M059J (cell line): ENCODE results near the gene ZNRF3. TPM values are rescaled to one million over a fixed set of nuclear protein-coding genes. Genes with fewer than 3 reads are reported as not detected.
"Not testable (repeated sequence)": the region's sequence is repeated elsewhere in the genome, so short reads cannot be mapped to it uniquely, and the experiment has no call there.

ENCODE experiments used
- DNase-seq: peaks from one replicate; pipeline ENCODE4 v3.0.0-alpha.2; 2012; ENCODE audit warnings: low read depth
- total RNA-seq: library from RNA; depleted of rRNA; stranded (reverse); fragments of >200 nt; shearing (Covaris generic); gene quantifications from 2 replicates; pipeline ENCODE4 v1.2.3, GENCODE V29; 2014

ZNRF3 gene
- total RNA-seq, 1 experiment from 2014 or later: 5.1 TPM

DNA sequence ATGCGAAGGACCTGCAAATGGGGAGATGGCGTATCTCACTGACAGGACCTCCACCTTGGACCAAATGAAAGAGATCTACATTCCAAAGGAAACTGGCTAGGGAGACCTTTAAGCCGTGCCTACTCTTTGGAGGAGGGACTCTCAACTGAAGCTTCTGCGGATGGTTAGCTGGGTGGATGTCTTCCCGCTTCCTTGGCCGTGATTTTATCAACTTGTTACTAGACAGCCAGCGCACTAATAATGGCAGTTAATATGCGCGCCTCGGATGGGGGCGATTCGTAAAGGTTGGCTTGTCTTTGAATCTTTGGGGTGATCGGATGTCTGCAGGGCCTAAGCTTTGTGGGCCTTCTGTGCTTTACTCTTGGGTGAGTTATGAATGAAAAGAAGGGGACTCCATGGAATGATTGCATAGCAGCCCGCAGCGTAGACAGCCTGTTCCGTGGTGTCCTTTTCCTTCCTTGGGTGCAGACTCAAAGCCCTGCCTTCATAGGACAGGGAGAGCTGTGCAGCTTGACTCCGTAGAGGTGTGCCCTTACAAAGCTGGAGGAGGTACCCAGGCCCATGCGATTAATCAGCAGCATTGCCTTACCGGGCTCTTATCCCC lies 1.5 kb downstream of the ZNRF3 start:
- DNase-seq: no peak

- DNase-seq: no peak
These were observed 2.6 kb downstream of the ZNRF3 start for GRCh38 chr22:28885939-28886338.

DNA sequence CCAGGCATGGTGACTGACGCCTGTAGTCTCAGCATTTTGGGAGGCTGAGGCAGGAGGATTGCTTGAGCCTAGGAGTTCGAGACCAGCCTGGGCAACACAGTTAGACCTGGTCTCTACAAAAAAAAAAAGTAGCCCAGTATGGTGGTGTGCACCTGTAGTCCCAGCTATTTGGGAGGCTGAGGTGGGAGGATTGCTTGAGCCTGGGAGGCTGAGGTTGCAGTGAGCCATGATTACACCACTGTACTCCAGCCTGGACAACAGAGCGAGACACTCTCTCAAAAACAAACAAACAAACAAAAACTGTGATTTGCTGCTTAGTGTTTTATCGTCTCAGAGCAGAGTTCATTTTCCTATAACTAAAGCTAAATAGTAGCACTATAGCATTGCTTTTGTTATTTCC lies 3.3 kb downstream of the ZNRF3 start:
- DNase-seq: not testable (repeated sequence)

- no peak for DNase-seq
These were observed 4.5 kb downstream of the ZNRF3 start for GRCh38 chr22:28887725-28888459.

DNA sequence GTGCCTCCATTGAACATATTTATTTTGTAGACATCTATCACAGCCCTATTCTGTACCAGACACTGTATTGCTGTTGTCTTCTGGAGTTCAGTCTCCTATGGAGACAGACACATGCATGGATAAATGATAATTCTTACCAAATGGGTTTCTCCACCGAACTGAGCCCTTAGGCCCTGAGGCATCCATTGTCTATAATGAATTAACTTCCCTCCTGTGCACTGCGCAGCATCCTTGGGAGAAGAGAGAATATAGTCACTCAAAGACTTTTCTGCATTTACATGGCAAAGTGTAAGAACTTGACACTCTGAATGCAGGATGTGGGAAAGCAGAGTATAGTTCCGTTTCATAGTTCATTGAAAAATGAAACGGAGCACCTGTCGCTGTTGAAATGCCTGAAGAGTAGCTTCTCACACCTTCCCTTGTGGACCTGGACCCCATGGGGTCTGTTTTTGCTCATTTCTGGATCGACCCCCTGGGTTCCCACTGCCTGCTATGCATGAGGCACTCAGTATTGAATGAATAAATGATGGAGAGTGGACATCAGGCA lies 6.2 kb downstream of the ZNRF3 start:
- DNase-seq: no peak

- no peak for DNase-seq
These were observed 7.9 kb downstream of the ZNRF3 start for GRCh38 chr22:28891156-28891733.

GRCh38 chr22:28892175-28892731 lies 8.9 kb downstream of the ZNRF3 start:
- DNase-seq: no peak

DNA sequence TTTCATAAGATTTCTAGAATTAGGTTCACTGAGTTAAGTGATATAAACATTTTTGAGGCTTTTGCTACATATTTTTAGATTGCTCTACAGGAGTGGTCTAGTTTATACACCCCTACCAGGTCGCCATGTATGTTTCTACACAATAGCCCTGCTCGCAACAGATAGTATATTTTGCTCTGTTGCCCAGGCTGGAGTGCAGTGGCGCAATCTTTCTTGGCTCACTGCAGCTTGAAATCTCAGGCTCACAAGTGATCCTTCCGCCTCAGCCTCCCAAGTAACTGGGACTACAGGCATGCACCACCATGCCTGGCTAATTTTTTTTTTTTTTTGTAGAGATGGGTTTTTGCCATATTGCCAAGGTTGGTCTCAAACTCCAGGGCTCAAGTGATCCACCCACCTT lies 10.4 kb downstream of the ZNRF3 start:
- no peak for DNase-seq

- no peak for DNase-seq
These were observed 11.0 kb downstream of the ZNRF3 start for GRCh38 chr22:28894334-28894733.

DNA sequence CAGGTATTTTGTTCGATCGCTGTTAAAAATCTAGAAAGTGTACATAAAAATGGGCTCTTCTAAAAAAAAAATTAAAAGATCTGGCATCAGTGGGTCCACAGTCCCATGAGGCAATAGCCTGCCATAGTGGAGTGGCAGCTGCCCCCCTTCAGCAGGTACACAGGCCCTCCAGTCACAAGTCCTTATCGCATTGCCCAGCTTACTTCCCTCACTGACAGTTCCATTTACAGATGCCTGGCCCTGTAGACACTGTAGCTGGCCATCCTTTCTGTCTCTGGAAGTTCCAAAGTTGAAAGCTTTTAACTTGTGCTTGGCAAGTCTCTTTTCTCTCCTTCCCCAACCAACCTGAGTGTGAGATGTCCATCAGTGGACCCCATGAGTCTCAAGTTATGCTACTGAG lies 11.4 kb downstream of the ZNRF3 start:
- no peak for DNase-seq

DNA sequence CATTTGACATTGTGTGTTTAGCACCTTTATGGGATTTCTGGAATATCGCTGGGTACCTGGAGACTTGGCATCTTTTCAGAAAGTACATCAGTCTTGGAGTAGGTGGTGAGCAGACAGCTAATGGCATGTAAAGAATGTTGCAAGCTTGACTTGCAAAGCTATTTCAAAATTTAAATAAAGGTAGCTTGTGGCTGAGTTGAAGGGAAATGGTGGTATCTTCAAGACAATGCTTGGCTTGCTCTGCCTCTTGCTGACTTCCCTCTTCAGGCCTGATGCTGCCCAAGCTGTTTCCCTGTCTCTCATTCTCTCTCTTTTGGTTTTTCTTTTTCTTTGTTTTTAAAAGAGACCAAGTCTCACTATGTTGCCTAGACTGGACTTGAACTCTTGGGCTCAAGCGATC lies 13.2 kb downstream of the ZNRF3 start:
- DNase-seq: no peak

- DNase-seq: no peak
These were observed 14.9 kb downstream of the ZNRF3 start for GRCh38 chr22:28898233-28898629.

DNA sequence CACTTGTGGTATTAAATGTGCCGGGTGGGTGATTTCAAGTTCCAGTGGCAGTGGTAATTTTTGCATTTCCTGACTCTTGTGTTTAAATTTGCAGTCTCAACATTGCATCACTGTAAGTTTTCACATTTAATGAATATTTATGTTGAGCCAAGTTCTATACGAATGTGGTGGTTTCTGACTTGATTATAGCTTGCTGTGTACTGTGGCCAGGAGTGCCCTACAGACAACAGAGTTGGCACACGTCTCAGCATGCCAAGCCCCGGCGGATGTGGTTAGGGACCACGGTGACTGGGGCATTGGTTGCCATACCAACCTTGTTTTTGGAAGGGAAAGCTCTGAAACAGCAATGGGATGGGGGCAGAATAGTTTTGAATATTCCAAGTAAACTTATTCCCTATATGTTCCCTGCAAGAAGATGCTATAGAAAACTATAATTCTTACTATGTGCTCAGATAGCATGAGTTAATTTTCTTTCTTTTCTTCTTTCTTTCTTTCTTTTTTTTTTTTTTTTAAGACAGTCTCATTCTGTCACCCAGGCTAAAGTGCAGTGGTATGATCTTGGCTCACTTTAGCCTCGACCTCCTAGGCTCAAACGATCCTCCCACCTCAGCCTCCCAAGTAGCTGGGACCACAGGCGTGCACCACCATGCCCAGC lies 16.0 kb downstream of the ZNRF3 start:
- peak; percentile 90 for DNase-seq

GRCh38 chr22:28900379-28900925 lies 17.1 kb downstream of the ZNRF3 start:
- DNase-seq: no peak

DNA sequence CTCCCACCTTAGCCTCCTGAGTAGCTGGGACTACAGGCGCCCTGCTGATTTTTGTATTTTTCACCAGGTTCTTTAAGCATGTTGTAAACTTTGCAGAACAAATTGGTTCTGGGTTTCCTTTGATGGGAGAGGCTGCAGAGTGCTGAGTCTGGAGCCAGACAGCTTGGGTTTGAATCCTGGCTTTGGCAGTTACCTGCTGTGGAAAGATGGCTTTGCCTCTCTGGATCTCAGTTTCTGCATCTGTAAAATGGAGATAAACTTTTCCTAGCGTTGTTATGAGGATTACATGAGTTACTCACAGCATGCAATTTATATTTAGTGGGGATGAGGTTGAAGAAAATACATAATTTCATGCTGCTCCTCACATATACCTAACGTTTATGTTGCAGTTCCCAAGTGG lies 19.1 kb downstream of the ZNRF3 start:
- no peak for DNase-seq

GRCh38 chr22:28903080-28903479 lies 19.7 kb downstream of the ZNRF3 start:
- no peak for DNase-seq

DNA sequence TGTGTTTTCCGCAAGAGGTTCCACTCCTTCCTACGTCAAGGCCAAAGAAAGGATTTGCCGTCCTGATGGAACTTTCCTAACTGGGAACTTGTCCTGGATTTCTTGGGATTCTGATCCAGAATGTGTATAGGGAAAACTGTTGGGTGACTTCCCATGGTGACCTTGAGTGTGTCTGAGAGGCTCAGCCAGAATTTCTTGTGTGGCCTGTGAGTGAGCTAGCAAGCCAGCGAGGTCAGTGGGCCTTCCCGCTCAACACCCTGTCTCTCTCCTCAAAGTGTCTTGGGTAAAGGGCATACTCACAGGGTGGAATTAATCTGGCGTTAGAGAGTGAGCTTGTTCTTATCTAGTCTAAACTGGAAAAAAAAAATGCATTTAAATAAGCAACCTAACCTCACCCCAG lies 20.4 kb downstream of the ZNRF3 start:
- DNase-seq: no peak

- DNase-seq: peak; percentile 70
These were observed 21.0 kb downstream of the ZNRF3 start for GRCh38 chr22:28904211-28904896.

- no peak for DNase-seq
These were observed 22.0 kb downstream of the ZNRF3 start for GRCh38 chr22:28905256-28905832.

GRCh38 chr22:28906312-28906711 lies 22.9 kb downstream of the ZNRF3 start:
- no peak for DNase-seq
